Activated CD4-positive, alpha-beta T cell treated with anti-CD3 and anti-CD28 coated beads for 4 hours (primary cell): Measurements from ENCODE around the gene FAM193A.
"Not testable (repeated sequence)": the region's sequence is repeated elsewhere in the genome, so short reads cannot be mapped to it uniquely, and the experiment has no call there.

Source experiments
- DNase-seq, 2 donors: peaks; one replicate each; pipeline ENCODE4 v3.0.0-alpha.2; 2020

FAM193A gene

DNA sequence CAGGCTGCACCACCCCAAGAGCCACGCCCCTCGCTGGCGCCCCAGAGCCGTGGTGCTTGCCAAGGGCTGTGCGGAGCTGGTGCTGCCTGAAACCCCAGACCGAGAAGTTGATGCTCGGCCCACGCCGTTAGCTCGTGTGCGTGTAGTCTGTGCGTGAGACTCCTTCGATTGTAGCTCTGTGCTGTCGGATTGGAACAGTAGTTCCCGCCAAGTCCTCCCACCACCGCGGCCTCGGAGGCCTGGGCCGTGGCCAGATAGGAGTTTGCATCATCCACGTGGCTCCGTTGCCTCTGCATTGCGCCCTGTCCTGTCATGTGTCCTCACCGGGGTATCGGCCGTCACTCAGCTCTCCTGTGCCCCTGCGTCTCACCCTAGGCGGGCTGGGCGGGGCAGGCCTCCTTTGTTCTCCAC lies 195.5 kb downstream of the FAM193A start:
- DNase-seq = no peak

DNA sequence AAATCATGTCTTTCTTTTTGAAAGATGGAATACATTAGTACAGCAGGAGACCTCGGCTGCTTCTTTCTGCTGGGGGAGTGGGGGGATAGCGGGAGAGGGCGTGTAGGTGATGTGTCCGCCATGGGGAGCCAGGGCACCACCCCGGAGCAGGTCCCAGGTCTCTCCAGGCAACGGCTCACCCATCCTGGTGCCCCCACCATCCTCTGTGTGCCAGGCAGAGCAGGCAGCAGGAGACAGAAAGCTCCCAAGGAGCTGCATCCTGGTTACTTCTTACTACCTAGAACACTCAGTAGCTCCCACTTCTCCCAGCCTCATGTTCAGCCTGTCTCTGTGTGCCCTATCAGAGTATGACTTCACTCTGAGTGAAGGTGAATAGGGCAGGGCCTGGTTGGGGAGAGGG lies 196.1 kb downstream of the FAM193A start:
- no peak for DNase-seq

GRCh38 chr4:2733001-2733843 lies 196.8 kb downstream of the FAM193A start:
- DNase-seq = no peak

- no peak for DNase-seq
Observed at GRCh38 chr4:2733844-2734574, 197.6 kb downstream of the FAM193A start.

DNA sequence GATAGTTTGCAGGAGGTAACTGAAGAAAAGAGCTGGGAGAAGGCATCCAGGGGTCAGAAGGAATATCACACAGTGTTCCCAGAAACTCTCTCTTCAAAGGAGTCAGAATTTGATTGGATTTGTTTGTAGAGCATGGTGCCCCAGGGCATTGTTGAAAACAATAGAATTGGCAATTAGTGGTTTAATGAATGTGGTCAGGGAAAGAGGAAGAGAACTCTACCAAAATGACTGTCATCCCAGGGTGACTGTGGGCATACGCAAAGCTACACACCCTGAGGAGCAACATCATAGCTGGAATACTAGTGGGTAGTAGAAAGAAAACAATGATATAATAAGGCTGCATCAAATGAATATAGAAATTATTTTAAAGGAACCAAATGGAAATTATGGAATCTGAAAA lies 198.2 kb downstream of the FAM193A start:
- DNase-seq = no peak

- DNase-seq = no peak
Observed at GRCh38 chr4:2735869-2736268, 199.4 kb downstream of the FAM193A start.

DNA sequence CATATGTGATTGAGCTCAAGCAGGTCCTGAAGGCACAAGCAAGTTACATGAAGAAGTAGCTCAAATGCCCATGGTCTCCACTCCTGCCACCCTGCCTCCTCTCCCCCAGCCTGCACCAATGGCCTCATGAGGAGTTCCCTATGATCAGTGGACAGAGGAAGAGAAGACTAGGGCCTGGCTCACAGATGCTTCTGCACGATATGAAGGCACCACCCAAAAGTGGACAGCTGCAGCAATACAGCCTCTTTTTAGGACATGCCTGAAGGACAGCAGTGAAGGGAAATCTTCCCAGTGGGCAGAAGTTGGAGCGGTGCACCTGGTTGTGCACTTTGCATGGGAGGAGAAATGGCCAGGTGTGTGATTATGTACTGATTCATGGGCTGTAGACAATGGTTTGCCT lies 201.8 kb downstream of the FAM193A start:
- not testable (repeated sequence) for DNase-seq

- DNase-seq = no peak
Observed at GRCh38 chr4:2741626-2742025, 205.2 kb downstream of the FAM193A start.

GRCh38 chr4:2742081-2742822 lies 205.8 kb downstream of the FAM193A start:
- no peak for DNase-seq

DNA sequence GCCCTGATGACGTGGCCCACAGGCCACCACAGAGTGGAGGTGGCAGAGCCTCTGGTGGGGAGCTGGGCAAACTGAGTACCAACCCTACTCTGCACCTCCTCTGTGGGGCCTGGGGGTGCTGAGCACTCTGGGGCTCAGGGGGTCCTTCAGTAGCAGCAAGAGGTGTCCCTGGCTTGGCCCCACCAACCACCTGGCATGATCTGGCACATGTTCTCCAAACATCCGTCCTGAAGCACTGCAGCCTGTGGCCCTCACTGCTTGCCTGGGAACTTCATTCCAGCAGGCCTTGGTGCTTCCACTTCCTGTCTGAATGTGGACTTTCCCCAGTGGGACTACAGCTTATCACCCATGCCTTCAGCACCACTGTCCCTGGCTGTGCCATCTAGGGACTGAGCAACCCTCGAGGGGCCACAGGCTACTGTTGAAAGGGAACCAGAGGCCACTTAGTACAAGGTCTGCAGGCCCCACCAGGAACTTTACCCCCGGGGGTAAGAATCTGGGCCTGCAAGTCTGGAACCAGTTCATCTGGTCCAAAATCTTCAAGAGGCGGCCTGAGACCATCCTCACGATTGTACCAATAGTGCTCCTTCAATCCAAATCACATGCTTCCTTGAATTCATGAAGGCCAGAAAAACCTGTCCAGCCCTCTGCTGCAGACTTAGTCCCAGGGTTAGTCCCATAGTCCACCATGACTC lies 206.5 kb downstream of the FAM193A start:
- DNase-seq = no peak

- no peak for DNase-seq
Observed at GRCh38 chr4:2743518-2744445, 207.3 kb downstream of the FAM193A start.

GRCh38 chr4:2744576-2745270 lies 208.3 kb downstream of the FAM193A start:
- no peak for DNase-seq

DNA sequence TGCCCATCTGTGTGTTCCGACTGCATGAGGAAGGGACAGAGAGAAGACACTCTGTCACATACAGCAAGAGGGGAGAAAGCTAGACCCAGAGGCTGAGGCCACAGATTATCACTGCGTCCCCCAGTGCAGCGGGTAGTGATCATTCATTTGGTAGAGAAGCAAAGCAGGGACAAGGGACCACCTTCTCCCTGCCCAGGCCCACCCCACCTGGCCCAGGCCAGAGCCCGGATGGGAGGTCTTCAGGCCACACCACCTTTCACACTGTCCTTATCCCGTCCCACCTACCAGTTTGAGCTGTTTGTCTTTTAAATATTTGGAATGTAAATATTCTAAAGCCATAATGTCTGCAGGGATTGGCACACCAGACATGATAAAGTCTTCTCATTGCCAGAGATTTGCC lies 209.1 kb downstream of the FAM193A start:
- no peak for DNase-seq

DNA sequence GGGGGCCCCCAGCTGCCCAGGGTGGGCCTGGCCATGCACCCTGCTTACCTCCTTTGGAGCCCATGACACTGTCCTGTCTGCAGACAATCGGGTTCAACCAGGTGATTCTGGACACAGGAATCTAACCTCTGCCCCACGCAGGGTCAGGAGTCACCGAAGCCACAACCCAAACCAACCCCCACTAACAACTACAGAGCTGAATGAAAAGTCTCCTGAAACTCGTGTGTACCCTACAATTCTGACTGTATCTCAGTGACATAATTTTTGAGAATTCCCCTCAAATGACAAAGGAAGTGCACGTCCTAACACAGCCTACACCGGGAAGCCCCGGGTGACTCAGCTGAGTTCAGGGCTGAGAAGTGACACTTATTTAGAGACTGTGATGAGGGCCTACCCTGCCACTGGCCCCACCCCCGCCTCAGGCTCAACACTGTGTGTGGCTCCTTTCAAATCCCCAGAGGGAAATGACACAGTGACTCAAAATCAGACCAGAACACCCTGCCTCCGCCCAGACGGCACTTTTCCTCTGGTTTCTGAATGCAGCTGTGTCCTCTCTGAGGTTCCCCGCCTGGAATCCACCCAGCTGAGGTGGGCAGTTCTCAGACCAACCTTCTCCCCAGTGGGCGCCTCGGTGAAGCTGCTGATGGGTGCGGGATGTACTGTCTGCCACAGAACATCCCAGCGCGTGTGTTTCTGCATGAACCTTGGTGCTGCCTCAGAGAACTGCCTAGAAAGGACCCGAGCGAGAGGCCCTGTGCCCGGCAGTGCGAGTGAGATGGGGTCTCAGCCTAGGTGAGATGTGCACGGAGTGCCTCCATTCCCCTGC lies 209.7 kb downstream of the FAM193A start:
- peak; percentile 88 to 94 for DNase-seq

GRCh38 chr4:2746891-2747695 lies 210.6 kb downstream of the FAM193A start:
- DNase-seq = no peak

DNA sequence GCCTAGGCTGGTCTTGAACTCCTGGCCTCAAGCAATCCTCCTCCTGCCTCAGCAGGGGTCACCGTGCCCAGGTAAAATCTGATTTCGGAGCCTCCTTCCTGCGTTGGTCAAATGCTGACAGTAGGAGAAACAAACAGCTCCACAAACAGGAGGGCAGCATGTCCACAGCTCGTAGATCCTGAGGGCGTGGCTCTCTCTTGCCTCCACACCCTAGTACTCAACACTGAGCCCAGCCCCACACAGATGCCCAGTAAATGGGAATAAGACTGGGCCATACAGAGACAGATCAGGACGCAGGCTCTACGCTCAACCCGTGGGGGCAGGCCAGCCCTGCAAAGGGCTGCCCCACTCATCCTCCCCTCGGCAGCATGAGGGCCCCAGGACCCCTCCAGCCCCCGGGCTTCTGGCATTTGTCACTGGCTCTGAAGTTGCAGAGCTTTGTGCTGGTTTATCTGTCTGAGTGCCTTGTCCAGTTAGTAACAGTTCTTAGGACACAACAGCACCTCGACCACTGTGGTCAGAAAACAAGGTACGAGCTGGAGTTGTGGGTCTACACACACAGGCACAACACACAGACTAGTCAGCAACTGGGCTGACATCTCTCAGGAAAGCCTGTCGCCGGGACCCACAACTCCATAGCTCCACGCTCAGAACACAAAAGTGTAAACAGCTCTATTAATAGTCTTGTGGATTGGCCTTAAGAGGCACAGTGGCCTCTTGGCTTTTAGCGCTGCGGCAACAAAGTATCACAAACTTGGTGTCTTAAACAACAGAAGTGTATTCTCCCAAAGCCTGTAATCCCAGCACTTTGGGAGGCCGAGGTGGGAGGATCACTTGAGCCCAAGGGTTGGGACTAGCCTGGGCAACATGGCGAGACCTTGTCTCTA lies 214.5 kb downstream of the FAM193A start:
- no peak for DNase-seq

DNA sequence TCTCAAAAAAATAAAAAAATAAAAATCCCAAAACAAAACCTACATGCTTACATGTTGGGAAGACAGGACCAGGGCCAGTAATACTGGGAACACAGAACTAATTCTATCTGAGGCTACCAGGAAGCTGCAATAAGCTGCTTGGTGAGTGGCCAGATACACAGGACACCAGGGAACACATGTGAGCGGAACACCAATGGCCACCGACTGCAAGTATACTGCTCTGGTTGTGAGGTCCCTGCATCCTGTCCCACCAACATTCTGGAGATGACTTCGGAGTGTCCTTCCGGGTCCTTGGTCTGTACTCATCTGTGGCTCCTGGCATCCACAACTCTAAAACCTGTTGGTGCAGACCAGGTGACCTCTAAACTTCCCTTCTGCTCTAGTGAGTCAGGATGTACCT lies 217.0 kb downstream of the FAM193A start:
- no peak for DNase-seq
